Measurements from ENCODE around the gene QRSL1.
"Not testable (repeated sequence)": the region's sequence is repeated elsewhere in the genome, so short reads cannot be mapped to it uniquely, and the experiment has no call there.

QRSL1 gene

DNA sequence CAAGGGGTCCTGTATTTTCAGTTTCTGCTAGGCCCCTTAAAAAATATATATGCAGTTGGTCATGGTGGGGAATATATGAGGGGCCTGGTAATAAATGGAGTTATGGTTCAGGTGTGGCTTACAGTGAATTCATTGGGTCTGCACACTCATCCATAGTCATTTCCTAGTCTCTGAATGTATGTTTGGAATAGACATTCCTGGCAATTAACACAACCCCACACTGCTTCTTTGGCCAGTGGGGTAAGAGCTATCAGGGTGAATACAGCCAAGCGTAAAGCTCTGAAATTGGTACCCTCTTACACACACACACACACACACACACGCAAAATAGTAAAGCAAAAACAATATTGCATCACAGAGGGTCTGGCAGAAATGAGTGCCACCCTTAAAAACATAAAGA, 56.5 kb downstream of the QRSL1 start:
- DNase-seq = no peak

DNA sequence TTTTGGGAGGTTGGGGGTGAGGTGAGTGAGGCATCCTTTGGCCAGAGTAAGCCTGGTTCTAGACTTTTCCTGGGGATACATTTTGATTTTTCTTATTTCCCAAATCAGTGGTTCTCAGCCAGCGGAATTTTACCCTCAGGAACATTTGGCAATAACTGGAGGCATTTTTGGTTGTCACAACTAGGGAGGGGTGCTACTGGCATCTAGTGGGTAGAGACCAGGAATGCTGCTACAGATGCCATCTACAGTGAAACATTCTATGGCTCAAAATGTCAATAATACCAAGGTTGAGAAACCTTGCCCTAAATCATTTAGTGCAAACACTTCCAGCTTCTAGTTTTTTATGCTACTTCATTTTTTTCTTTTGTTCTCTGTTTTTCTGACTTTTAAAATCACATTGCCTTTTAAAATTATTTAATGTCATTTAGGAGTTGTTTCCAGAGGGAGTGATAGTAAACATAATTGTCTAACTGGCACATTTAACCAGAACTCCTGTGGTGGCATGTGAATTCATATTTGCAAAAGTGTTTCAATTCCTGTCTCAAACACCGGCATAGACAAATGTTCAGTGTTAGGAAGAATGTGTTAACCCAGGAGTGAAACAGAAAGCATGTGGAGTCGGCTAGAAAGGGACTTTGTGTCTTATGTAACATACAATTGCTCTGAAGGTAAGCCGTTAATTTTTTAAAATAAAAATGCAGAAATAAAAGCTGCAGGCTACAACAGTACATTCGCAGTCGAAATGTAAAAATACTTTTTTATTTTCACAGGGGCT, 59.0 kb downstream of the QRSL1 start:
- DNase-seq = no peak

- DNase-seq = no peak
Observed at GRCh38 chr6:106692112-106692818, 62.9 kb downstream of the QRSL1 start.

DNA sequence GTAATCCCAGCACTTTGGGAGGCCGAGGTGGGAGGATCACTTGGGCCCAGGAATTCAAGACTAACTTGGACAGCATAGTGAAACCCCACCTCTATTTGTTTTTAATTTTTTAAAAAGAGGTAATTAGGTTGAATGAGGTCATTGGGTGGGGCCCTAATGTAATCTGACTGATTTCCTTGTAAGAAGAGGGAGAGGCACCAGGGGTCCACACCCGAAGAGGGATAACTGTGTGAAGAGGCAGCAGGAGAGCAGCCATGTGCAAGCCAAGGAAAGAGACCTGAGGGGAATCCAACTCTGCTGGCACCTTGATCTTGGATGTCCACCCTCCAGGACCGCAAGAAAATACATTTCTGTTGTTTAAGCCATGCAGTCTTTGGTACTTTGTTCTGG, 63.4 kb downstream of the QRSL1 start:
- DNase-seq = no peak

GRCh38 chr6:106693418-106693817, 64.0 kb downstream of the QRSL1 start:
- no peak for DNase-seq

DNA sequence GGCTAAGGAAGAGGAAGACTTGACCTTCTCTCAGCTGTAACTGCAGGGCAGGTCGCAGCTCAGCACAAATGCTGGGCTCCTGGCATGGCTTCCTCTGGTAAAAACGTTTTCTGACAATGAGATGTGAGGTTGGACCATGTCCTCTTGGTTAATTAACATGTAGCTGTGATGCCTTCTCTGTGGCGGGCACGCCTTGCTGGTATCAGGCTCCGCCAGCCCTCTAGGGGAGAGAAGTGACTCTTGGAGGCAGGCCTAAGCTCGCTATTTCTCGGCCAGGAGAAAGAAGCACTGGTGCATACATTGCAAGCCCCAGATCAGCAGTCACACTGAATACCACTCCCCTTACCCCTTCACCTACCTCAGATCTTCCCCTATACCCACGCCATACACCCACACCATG, 65.0 kb downstream of the QRSL1 start:
- DNase-seq = no peak

GRCh38 chr6:106700581-106700980, 71.2 kb downstream of the QRSL1 start:
- DNase-seq = no peak

DNA sequence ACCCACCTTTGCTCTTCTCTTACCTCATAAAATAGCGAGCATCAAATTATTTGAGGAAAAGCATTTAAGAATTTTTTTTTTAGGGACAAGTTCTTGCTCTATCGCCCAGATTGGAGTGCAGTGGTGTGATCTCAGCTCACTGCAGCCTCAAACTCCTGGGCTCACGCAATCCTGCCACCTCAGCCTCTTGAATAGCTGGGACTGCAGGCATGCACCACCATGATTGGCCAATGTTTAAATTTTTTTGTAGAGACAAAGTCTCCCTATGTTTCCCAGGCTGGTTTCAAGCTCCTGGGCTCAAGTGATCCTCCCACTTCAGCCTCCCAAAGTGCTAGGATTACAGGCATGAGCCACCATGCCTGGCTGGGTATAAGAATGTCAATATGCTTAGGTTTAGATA, 71.8 kb downstream of the QRSL1 start:
- not testable (repeated sequence) for DNase-seq

DNA sequence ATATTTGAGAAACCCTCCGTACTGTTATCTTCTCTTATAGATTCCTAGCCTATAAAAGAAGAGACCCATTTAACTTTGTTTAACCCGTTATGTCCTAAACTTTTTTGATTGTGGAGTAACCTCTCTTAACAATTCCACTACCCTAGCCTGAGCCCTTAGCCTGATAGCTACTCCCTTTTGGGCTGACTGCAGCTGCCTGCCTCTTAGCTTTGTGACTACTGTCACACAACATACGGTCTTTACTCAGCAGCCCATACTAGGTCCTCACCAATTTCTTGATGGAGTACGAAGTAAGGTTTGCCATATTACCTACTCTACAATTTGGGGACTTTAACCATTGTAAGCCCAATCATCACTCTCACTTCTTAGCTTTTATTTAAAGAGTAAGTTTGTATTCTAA, 72.7 kb downstream of the QRSL1 start:
- no peak for DNase-seq

GRCh38 chr6:106702451-106703110, 73.2 kb downstream of the QRSL1 start:
- no peak for DNase-seq

DNA sequence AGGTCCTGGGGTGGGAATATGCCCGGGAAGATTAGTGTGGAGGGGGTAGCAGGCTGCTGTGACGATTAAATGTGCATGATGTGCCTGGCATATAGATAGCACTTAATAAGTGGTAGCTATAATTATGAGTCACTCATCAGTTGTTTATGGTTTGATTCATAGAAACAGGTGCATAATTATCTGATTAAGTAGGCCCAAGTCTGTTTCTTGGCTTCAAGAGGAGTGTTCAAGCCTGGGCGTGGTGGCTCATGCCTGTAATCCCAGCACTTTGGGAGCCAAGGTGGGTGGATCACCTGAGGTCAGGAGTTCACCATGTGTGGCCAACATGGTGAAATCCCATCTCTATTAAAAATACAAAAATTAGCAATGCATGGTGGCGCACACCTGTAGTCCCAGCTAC, 74.9 kb downstream of the QRSL1 start:
- DNase-seq = no peak

- DNase-seq = no peak
Observed at GRCh38 chr6:106705156-106705555, 75.8 kb downstream of the QRSL1 start.

- DNase-seq = no peak
Observed at GRCh38 chr6:106710580-106710979, 81.2 kb downstream of the QRSL1 start.

DNA sequence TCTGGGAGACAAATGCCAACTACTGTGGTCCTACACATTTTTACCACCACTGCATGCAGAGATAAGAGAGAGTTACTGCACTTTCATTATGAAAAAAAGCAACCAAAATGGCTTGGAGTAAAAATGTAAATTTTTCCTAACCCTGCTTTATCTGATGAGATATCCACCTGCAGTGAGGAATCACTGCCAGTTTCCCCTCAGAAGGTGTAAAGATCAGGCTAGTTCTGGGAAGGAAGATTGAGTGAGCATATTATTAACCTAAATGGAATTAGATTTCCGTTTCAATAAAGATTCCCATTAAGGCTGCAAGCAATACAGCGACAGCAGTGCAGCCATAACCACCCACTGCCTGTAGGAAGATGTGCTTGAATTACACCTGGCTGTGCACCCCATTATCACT, 84.9 kb downstream of the QRSL1 start:
- DNase-seq = no peak

DNA sequence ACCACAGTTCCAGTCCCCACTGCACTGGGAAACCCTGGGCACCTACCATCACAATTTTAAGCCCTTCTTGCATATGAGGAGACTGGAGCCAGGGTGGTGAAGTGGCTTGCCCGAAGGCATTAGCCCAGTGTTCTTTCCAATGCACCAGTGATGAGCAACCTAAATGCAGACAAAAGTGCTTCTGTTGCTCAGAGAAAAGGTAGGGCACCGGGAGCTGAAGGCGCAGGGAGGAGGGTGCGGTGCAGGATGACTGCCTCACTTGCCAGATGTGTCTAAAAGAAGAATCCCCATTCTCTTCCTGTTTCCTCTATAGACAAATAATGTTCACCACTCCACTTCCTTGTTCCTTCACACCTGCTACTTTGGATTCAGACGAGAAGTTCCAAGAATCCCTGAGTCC, 86.5 kb downstream of the QRSL1 start:
- no peak for DNase-seq

DNA sequence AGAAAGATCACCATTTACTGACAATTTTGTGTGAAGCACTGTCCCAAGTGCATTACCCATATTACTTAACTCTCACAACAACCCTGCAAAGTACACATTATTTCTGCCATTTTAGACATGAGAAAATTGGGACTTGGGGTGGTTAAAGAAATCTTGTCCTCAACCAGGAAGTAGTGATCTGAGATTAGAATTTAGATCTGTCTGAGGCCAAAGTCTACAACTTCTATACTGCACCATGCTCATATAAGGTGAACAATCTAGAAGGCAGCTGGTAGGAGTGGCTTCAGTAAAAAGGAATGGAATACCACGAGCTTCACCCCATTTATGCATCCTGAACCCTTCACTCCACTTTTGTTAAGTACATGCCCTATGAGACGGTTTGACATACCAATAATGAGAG, 87.6 kb downstream of the QRSL1 start:
- DNase-seq = no peak

Measured in stimulated activated CD4-positive, alpha-beta T cell treated with anti-CD3 and anti-CD28 coated beads, Interleukin-1b, Interleukin-23, amount 100 ng/mL, for 48 hours (primary cell).